Mesendoderm (in vitro differentiated cells): ENCODE results near the gene ABHD17B.
A peak's percentile ranks its signal among the peaks of the same experiment; 100 is the strongest.

Source experiments
- DNase-seq: peaks from one replicate; pipeline ENCODE4 v3.0.0; 2013
- H2AK5ac ChIP-seq: 2 replicates; pipeline ENCODE4 v1.6.1; 2013; ENCODE audit warnings: low read length, inconsistent platforms
- H2BK120ac ChIP-seq: 2 replicates; pipeline ENCODE4 v1.6.1; 2013; ENCODE audit warnings: low read depth, mild to moderate bottlenecking, low read length, moderate library complexity, mixed read lengths
- H2BK15ac ChIP-seq: replicated peaks from 2 replicates; pipeline ENCODE4 v1.6.1; 2013; ENCODE audit warnings: low read depth, mild to moderate bottlenecking, moderate library complexity
- H2BK5ac ChIP-seq: 2 replicates; pipeline ENCODE4 v1.6.1; 2013; ENCODE audit warnings: low read length, inconsistent platforms
- H3K18ac ChIP-seq: 2 replicates; pipeline ENCODE4 v1.6.1; 2013; ENCODE audit warnings: mild to moderate bottlenecking, low read length, mixed read lengths
- H3K23ac ChIP-seq: one replicate; pipeline ENCODE4 v1.6.1; 2013; ENCODE audit warnings: low read length
- H3K27ac ChIP-seq: 2 replicates; pipeline ENCODE4 v1.5.1; 2013; ENCODE audit warnings: low read depth, mild to moderate bottlenecking, inconsistent platforms, low read length, moderate library complexity
- H3K27me3 ChIP-seq: 2 replicates; pipeline ENCODE4 v1.6.1; 2013; ENCODE audit warnings: low read length, control low read depth, mild to moderate bottlenecking, inconsistent platforms; ENCODE audit not compliant: insufficient read depth, poor library complexity
- H3K36me3 ChIP-seq: 2 replicates; pipeline ENCODE4 v1.6.1; 2013; ENCODE audit warnings: low read length, inconsistent platforms; ENCODE audit not compliant: control insufficient read depth, insufficient read depth
- H3K4ac ChIP-seq: one replicate; pipeline ENCODE4 v1.6.1; 2013; ENCODE audit warnings: low read depth, mild to moderate bottlenecking, low read length, moderate library complexity
- H3K4me1 ChIP-seq: 2 replicates; pipeline ENCODE4 v1.6.1; 2013; ENCODE audit warnings: low read depth, low read length, inconsistent platforms; ENCODE audit not compliant: control insufficient read depth
- H3K4me2 ChIP-seq: 2 replicates; pipeline ENCODE4 v1.6.1; 2013; ENCODE audit warnings: low read length
- H3K4me3 ChIP-seq: 2 replicates; pipeline ENCODE4 v1.5.1; 2013; ENCODE audit warnings: mild to moderate bottlenecking, low read length
- H3K56ac ChIP-seq: one replicate; pipeline ENCODE4 v1.6.1; 2013; ENCODE audit warnings: low read length
- H3K79me1 ChIP-seq: 2 replicates; pipeline ENCODE4 v1.6.1; 2013; ENCODE audit warnings: low read length, inconsistent platforms
- H3K79me2 ChIP-seq: 2 replicates; pipeline ENCODE4 v1.6.1; 2013; ENCODE audit warnings: mild to moderate bottlenecking, low read length; ENCODE audit not compliant: control insufficient read depth, insufficient read depth
- H3K9ac ChIP-seq: 2 replicates; pipeline ENCODE4 v1.6.1; 2013; ENCODE audit warnings: low read length, inconsistent platforms
- H4K5ac ChIP-seq: one replicate; pipeline ENCODE4 v1.6.1; 2013; ENCODE audit warnings: low read length
- H4K8ac ChIP-seq: one replicate; pipeline ENCODE4 v1.6.1; 2013; ENCODE audit warnings: low read depth, mild to moderate bottlenecking, control low read depth, low read length, moderate library complexity
- WGBS: extraction: QIAGEN DNeasy Blood & Tissue Kit; methylation state at CpG from one replicate; pipeline ENCODE4 v1.1.7; 2013; ENCODE audit warnings: low lambda C conversion rate, missing lambda C conversion rate; ENCODE audit not compliant: insufficient coverage; ENCODE audit errors: extremely low coverage; 5-methylcytosine and 5-hydroxymethylcytosine counted together

The ABHD17B gene

DNA sequence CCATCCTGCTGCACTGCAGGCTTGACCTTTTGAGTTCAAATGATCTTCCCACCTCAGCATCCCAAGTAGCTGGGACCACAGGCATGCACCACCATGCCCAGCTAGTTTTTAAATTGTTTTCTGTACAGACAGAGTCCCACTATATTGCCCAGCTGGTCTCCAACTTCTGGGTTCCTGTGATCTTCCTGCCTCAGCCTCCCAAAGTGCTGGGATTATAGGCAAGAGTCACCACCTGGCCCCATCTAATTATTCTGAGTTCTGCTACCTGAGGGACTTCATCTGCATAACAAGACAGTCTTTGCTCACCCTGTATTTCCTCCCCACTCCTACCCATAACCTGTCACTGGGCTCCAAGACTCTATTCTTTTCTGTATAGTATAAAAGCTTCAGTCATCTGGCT, 88.1 kb downstream of the ABHD17B start:
- Histone ChIP-seq H3K79me1 (no peaks in the 10 kb centered on the region), H2BK15ac (no peak overlapping the region), H2AK5ac (no peak overlapping the region), H3K4me1 (peaks cover 2% of the 10 kb centered on the region), H3K79me2 (no peaks in the 10 kb centered on the region), H3K27ac (peak overlapping the region; percentile 45), H3K18ac (no peak overlapping the region), H3K9ac (no peak overlapping the region), H4K8ac (no peak overlapping the region), H2BK5ac (no peak overlapping the region), H3K4ac (no peak overlapping the region), H3K4me2 (no peak overlapping the region), H3K23ac (no peak overlapping the region), H2BK120ac (no peak overlapping the region), H3K36me3 (no peaks in the 10 kb centered on the region), H4K5ac (no peak overlapping the region), H3K4me3 (no peak overlapping the region), H3K56ac (no peak overlapping the region), H3K27me3 (no peaks in the 10 kb centered on the region)
- DNase-seq = no peak

DNA sequence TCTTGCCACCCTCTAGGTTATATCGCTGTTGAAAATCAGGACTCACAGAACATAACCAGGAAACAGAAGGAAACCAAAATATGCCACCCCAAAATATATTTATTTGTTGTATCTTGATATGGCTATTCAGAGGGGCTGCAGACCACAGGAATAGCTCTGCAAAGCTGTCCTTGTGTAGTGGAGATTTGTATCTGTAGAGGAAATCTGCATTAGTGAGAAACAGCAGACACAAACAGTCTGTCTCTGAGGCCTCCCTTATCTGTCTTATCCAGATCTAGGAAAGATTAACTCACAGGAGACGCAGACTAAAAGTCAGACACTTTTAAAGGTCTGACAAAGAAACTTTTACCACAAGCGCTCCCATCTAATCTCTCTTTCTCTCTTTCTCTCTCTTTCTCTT, 88.5 kb downstream of the ABHD17B start:
- Histone ChIP-seq H3K18ac (peak overlapping the region; percentile 87), H3K36me3 (no peaks in the 10 kb centered on the region), H4K5ac (no peak overlapping the region), H3K56ac (peak overlapping the region; percentile 22), H3K4ac (no peak overlapping the region), H3K79me2 (no peaks in the 10 kb centered on the region), H2BK15ac (no peak overlapping the region), H2BK5ac (peak overlapping the region; percentile 25), H3K79me1 (no peaks in the 10 kb centered on the region), H3K27ac (peak overlapping the region; percentile 45), H3K4me3 (no peak overlapping the region), H4K8ac (no peak overlapping the region), H2BK120ac (peak overlapping the region; percentile 45), H2AK5ac (no peak overlapping the region), H3K23ac (no peak overlapping the region), H3K9ac (no peak overlapping the region), H3K4me1 (peaks cover 2% of the 10 kb centered on the region), H3K27me3 (no peaks in the 10 kb centered on the region), H3K4me2 (no peak overlapping the region)
- DNase-seq = peak; percentile 62
- WGBS = no CpG with 5 or more reads among the region's 3 CpGs

DNA sequence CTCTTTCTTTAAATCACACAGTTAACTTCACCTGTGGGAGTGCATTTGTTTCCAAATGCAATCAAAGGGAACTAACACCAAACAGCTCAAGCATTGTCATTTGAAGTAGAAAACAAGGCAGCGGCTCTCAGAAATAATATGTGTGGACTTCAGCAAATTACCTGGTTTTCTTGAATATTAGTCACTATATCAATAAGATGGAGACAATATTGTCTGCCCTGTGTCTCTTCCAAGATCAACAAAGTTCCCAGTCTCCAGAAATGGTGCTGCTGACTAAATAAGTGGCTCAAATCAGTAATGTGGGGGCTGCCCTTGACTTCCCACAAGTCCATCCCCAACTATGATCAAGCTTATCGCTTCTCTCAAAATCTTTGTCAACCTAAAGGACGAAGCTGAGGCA, 89.6 kb downstream of the ABHD17B start:
- Histone ChIP-seq H3K56ac (no peak overlapping the region), H3K79me1 (no peaks in the 10 kb centered on the region), H4K5ac (no peak overlapping the region), H3K4ac (no peak overlapping the region), H3K18ac (peak overlapping the region; percentile 51), H3K9ac (no peak overlapping the region), H2BK5ac (no peak overlapping the region), H3K27me3 (no peaks in the 10 kb centered on the region), H3K79me2 (no peaks in the 10 kb centered on the region), H2AK5ac (no peak overlapping the region), H3K23ac (no peak overlapping the region), H3K4me1 (peaks cover 2% of the 10 kb centered on the region), H3K27ac (no peak overlapping the region), H3K4me2 (no peak overlapping the region), H3K4me3 (no peak overlapping the region), H3K36me3 (no peaks in the 10 kb centered on the region), H2BK15ac (no peak overlapping the region), H4K8ac (no peak overlapping the region), H2BK120ac (no peak overlapping the region)
- no peak for DNase-seq
- WGBS = no CpG with 5 or more reads among the region's 3 CpGs

DNA sequence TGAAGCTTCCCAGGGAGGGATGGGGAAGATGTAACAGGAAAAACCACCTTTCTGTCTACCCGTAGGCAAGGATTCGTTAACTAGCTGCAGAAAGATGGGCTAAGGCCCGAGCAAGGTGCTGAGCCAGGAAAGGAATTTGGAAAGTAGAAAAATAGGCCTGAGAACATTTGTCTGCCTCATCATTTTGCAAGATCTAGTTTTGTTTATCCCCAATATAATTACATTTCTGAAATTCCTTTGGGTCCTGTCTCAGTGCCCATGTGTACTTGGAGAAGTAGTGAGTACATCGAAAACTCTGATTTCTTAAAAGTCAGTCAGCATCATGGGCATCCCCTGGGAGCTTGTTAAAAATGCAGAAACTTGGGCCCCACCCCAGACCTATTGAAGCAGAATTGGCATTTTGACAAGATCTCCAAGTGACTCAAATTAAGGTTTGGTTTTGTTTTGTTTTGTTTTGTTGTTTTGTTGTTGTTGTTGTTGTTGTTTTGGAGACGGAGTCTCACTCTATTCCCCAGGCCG, 90.5 kb downstream of the ABHD17B start:
- Histone ChIP-seq H3K27me3 (no peaks in the 10 kb centered on the region), H3K9ac (no peak overlapping the region), H2BK120ac (no peak overlapping the region), H3K79me1 (no peaks in the 10 kb centered on the region), H3K4me1 (peaks cover 2% of the 10 kb centered on the region), H3K4me2 (no peak overlapping the region), H3K79me2 (no peaks in the 10 kb centered on the region), H3K27ac (no peak overlapping the region), H3K4me3 (no peak overlapping the region), H2BK5ac (no peak overlapping the region), H3K4ac (no peak overlapping the region), H3K36me3 (no peaks in the 10 kb centered on the region), H4K8ac (no peak overlapping the region), H2AK5ac (no peak overlapping the region), H4K5ac (no peak overlapping the region), H3K18ac (no peak overlapping the region), H3K23ac (no peak overlapping the region), H2BK15ac (no peak overlapping the region), H3K56ac (no peak overlapping the region)
- no peak for DNase-seq
- no CpG with 5 or more reads among the region's 6 CpGs for WGBS

DNA sequence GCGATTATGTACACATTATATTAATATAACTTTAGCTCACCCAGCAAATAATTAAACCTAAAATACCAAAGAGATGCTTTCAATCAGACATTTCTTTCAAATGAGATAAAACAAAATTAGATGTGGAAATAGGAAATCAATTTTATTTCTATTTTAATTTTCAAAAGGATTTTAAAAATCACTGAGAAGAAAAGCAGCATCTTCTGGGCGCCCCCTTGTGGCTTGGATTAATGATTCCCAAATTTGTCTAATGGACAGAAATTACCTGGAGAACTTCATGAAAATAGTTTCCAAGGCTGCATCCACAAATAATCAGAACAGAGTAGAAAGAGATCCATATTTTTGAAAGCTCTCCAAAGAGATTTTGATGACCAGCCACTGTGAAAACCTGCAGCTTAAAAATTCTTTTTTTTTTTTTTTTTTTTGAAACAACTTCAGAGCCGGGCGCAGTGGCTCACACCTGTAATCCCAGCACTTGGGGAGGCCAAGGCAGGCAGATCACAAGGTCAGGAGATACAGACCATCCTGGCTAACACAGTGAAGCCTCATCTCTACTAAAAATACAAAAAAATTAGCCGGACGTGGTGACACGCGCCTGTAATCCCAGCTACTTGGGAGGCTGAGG, 91.8 kb downstream of the ABHD17B start:
- no peak for DNase-seq

DNA sequence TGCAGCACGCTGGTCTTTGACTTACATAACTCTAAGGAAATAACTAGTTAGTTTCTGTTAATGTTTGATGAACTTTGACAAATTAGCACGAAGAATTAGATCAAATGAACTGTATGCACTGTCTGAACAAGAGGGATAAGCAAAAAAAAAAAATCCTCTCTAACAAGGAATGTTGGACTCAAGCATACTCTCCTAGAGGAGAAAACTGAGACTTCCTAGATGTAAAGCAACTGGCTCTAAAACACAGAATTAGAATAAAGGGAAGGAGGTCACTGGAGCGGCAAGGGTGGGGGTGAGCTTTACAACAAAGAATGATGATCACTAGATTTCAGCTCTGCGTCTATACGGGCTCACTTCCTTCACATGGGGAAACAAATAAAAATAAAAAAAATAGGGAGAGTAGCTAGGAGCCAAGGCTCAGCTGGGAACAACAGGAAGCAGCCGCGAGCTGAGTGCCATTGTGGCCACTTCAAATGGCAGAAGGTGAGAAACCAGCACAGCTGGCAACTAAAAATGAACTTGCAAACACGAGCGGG, 94.0 kb downstream of the ABHD17B start:
- no peaks in the 10 kb centered on the region for H3K4me1 ChIP-seq
- no CpG with 5 or more reads among the region's 9 CpGs for WGBS
- no peaks in the 10 kb centered on the region for H3K79me2 ChIP-seq
- no peaks in the 10 kb centered on the region for H3K36me3 ChIP-seq
- H2BK120ac ChIP-seq = no peak overlapping the region
- DNase-seq = no peak
- H3K27me3 ChIP-seq = no peaks in the 10 kb centered on the region
- H3K23ac ChIP-seq = no peak overlapping the region
- no peak overlapping the region for H3K18ac ChIP-seq
- no peak overlapping the region for H3K27ac ChIP-seq
- no peak overlapping the region for H4K8ac ChIP-seq
- H3K4me3 ChIP-seq = no peak overlapping the region
- no peak overlapping the region for H2AK5ac ChIP-seq
- no peak overlapping the region for H3K9ac ChIP-seq
- H2BK15ac ChIP-seq = no peak overlapping the region
- no peak overlapping the region for H3K56ac ChIP-seq
- no peak overlapping the region for H2BK5ac ChIP-seq
- no peak overlapping the region for H3K4me2 ChIP-seq
- no peak overlapping the region for H3K4ac ChIP-seq
- H4K5ac ChIP-seq = no peak overlapping the region
- no peaks in the 10 kb centered on the region for H3K79me1 ChIP-seq

More for the DNA sequence above, 91.8 kb downstream of the ABHD17B start:
- H2BK5ac ChIP-seq = no peak overlapping the region
- H3K23ac ChIP-seq = no peak overlapping the region
- no peaks in the 10 kb centered on the region for H3K36me3 ChIP-seq
- H3K79me2 ChIP-seq = no peaks in the 10 kb centered on the region
- H2AK5ac ChIP-seq = no peak overlapping the region
- no peak overlapping the region for H3K4me3 ChIP-seq
- H4K5ac ChIP-seq = no peak overlapping the region
- H3K27me3 ChIP-seq = no peaks in the 10 kb centered on the region
- no peaks in the 10 kb centered on the region for H3K79me1 ChIP-seq
- no peak overlapping the region for H3K18ac ChIP-seq
- H3K4ac ChIP-seq = no peak overlapping the region
- H2BK120ac ChIP-seq = no peak overlapping the region
- H3K4me1 ChIP-seq = peaks cover 2% of the 10 kb centered on the region
- H2BK15ac ChIP-seq = no peak overlapping the region
- H4K8ac ChIP-seq = no peak overlapping the region
- no peak overlapping the region for H3K56ac ChIP-seq
- no peak overlapping the region for H3K4me2 ChIP-seq
- H3K9ac ChIP-seq = no peak overlapping the region
- no peak overlapping the region for H3K27ac ChIP-seq
- no CpG with 5 or more reads among the region's 8 CpGs for WGBS
